Common myeloid progenitor, CD34-positive (primary cell): ENCODE results near the gene ATP8B2.
"Not testable (repeated sequence)": the region's sequence is repeated elsewhere in the genome, so short reads cannot be mapped to it uniquely, and the experiment has no call there.

Experiments
- CTCF ChIA-PET: fragments of 350-600 bp; sonication (Branson Sonifier 250); formaldehyde crosslinking; loops from one replicate; lab custom pipeline; 2021; ENCODE audit warnings: antibody characterized with exemption; lab: Charles Lee
- POLR2A ChIA-PET: fragments of 350-600 bp; sonication (Branson Sonifier 250); formaldehyde crosslinking; loops from one replicate; lab custom pipeline; 2021; ENCODE audit warnings: antibody characterized with exemption; lab: Charles Lee
- DNase-seq, 3 donors: peaks; one replicate each; pipeline versions ENCODE4 v3.0.0 to v3.0.0-alpha.2; 2013
- H3K27ac ChIP-seq, 2 experiments: 1 replicate in 1 of 2; 2 replicates in 1 of 2; pipeline ENCODE4 v1.7.0; 2013; ENCODE audit warnings: inconsistent platforms in 2 of 2, low read length in 2 of 2, mild to moderate bottlenecking in 2 of 2, low read depth in 1 of 2, moderate library complexity in 1 of 2; ENCODE audit not compliant: severe bottlenecking in 2 of 2, insufficient read depth in 1 of 2, poor library complexity in 1 of 2
- H3K27me3 ChIP-seq, 5 experiments: replicated peaks in 2 of 5; 1 replicate in 3 of 5; 2 replicates in 2 of 5; pipeline versions ENCODE4 v1.6.1 to v1.7.0; 2013; ENCODE audit warnings: low read length in 4 of 5, mild to moderate bottlenecking in 2 of 5, moderate library complexity in 2 of 5, inconsistent platforms in 1 of 5; ENCODE audit not compliant: insufficient read depth in 5 of 5, control insufficient read depth in 4 of 5
- H3K36me3 ChIP-seq, 4 experiments: 1 replicate in 2 of 4; 2 replicates in 2 of 4; pipeline versions ENCODE4 v1.6.1 to v1.7.0; 2013; ENCODE audit warnings: low read length in 3 of 4, control low read depth in 1 of 4, mild to moderate bottlenecking in 1 of 4; ENCODE audit not compliant: control insufficient read depth in 4 of 4, insufficient read depth in 4 of 4
- H3K4me1 ChIP-seq, 4 experiments: 1 replicate in 3 of 4; 2 replicates in 1 of 4; pipeline versions ENCODE4 v1.6.1 to v1.7.1; 2013; ENCODE audit warnings: low read length in 3 of 4, mild to moderate bottlenecking in 3 of 4, control low read depth in 1 of 4, inconsistent platforms in 1 of 4, moderate library complexity in 1 of 4; ENCODE audit not compliant: control insufficient read depth in 4 of 4, insufficient read depth in 4 of 4; ENCODE audit errors: control extremely low read depth in 1 of 4
- H3K4me3 ChIP-seq, 7 experiments: 1 replicate in 4 of 7; 2 replicates in 3 of 7; pipeline versions ENCODE4 v1.5.1 to v1.7.0; 2013; ENCODE audit warnings: mild to moderate bottlenecking in 7 of 7, low read length in 6 of 7, moderate library complexity in 6 of 7, inconsistent platforms in 2 of 7, low read depth in 2 of 7, control low read depth in 1 of 7; ENCODE audit not compliant: insufficient read depth in 4 of 7, control insufficient read depth in 1 of 7; ENCODE audit errors: extremely low read depth in 1 of 7
- H3K9me3 ChIP-seq, 5 experiments: 1 replicate in 4 of 5; 2 replicates in 1 of 5; pipeline versions ENCODE4 v1.6.1 to v1.7.1; 2013; ENCODE audit warnings: low read length in 4 of 5, mild to moderate bottlenecking in 2 of 5, inconsistent platforms in 1 of 5, low read depth in 1 of 5, moderate library complexity in 1 of 5; ENCODE audit not compliant: control insufficient read depth in 4 of 5, insufficient read depth in 2 of 5; ENCODE audit errors: control extremely low read depth in 1 of 5
- WGBS: methylation state at CpG from one replicate; pipeline ENCODE4 v1.1.5; 2013; ENCODE audit not compliant: insufficient coverage; 5-methylcytosine and 5-hydroxymethylcytosine counted together

ATP8B2 gene

GRCh38 chr1:154301582-154301981, 23.7 kb upstream of the ATP8B2 start:
- DNase-seq, result no peak
- WGBS, result 100% methylated on average over 1 of the region's 1 CpG
- CTCF ChIA-PET, result interaction anchor here (0.9 kb wide), 1 partner anchor 34 kb away, joined by 5 read pairs; no protein-coding TSS in a partner anchor
- no peak overlapping the region for H3K4me3 ChIP-seq
- peaks cover 0 to 1% (median 0%) of the 10 kb centered on the region in 5 experiments for H3K9me3 ChIP-seq
- no peaks in the 10 kb centered on the region for H3K27me3 ChIP-seq
- no peak overlapping the region for H3K27ac ChIP-seq
- POLR2A ChIA-PET, result no interaction called here
- no peaks in the 10 kb centered on the region for H3K4me1 ChIP-seq
- H3K36me3 ChIP-seq, result no peaks in the 10 kb centered on the region

- Histone ChIP-seq H3K27ac (no peak overlapping the region), H3K27me3 (no peaks in the 10 kb centered on the region), H3K9me3 (no peaks in the 10 kb centered on the region), H3K4me3 (no peak overlapping the region), H3K36me3 (no peaks in the 10 kb centered on the region), H3K4me1 (no peaks in the 10 kb centered on the region)
- CTCF ChIA-PET, result interaction anchor here (0.7 to 1.0 kb wide), 4 partner anchors 10 to 31 kb away, joined by 3 to 4 read pairs (median 4); no protein-coding TSS in a partner anchor
- POLR2A ChIA-PET, result no interaction called here
- 93% methylated on average over 8 of the region's 9 CpGs for WGBS
- no peak for DNase-seq
Observed at GRCh38 chr1:154304664-154305337, 20.5 kb upstream of the ATP8B2 start.

GRCh38 chr1:154306151-154306550, 19.2 kb upstream of the ATP8B2 start:
- H3K36me3 ChIP-seq, result no peaks in the 10 kb centered on the region
- H3K27me3 ChIP-seq, result no peaks in the 10 kb centered on the region
- no peak overlapping the region for H3K27ac ChIP-seq
- ChIA-PET POLR2A (no interaction called here), CTCF (interaction anchor here (1.0 to 1.3 kb wide), 2 partner anchors 14 to 17 kb away, joined by 3 read pairs; no protein-coding TSS in a partner anchor)
- H3K4me1 ChIP-seq, result no peaks in the 10 kb centered on the region
- WGBS, result 96% methylated on average over 3 of the region's 3 CpGs
- no peak overlapping the region for H3K4me3 ChIP-seq
- H3K9me3 ChIP-seq, result no peaks in the 10 kb centered on the region
- DNase-seq, result no peak

- POLR2A ChIA-PET, result not testable (repeated sequence)
- WGBS, result 53% methylated on average over 3 of the region's 4 CpGs
Observed at GRCh38 chr1:154307670-154308270, 17.6 kb upstream of the ATP8B2 start.

GRCh38 chr1:154309136-154309535, 16.2 kb upstream of the ATP8B2 start:
- whole genome bisulfite sequencing, result 92% methylated on average over 2 of the region's 7 CpGs
- H3K27me3 ChIP-seq, CTCF ChIA-PET, H3K4me1 ChIP-seq, H3K27ac ChIP-seq, DNase-seq, H3K4me3 ChIP-seq, H3K36me3 ChIP-seq, POLR2A ChIA-PET, H3K9me3 ChIP-seq: not testable (repeated sequence)

More at GRCh38 chr1:154307670-154308270, 17.6 kb upstream of the ATP8B2 start:
- H3K27me3 ChIP-seq, H3K4me1 ChIP-seq, DNase-seq, CTCF ChIA-PET, H3K4me3 ChIP-seq, H3K9me3 ChIP-seq, H3K36me3 ChIP-seq, H3K27ac ChIP-seq: not testable (repeated sequence)

GRCh38 chr1:154312229-154313065, 12.9 kb upstream of the ATP8B2 start:
- H3K27me3 ChIP-seq, H3K4me1 ChIP-seq, H3K4me3 ChIP-seq, H3K9me3 ChIP-seq, DNase-seq, H3K27ac ChIP-seq, POLR2A ChIA-PET, H3K36me3 ChIP-seq: not testable (repeated sequence)
- 88% methylated on average over 7 of the region's 13 CpGs for WGBS
- CTCF ChIA-PET, result interaction anchor here (4.1 kb wide), 1 partner anchor 11 kb away, joined by 16 read pairs; no protein-coding TSS in a partner anchor

- 96% methylated on average over 9 of the region's 10 CpGs for WGBS
- ChIA-PET POLR2A (no interaction called here), CTCF (interaction anchor here (4.1 kb wide), 1 partner anchor 10 kb away, joined by 16 read pairs; no protein-coding TSS in a partner anchor)
- Histone ChIP-seq H3K27me3 (no peaks in the 10 kb centered on the region), H3K4me1 (no peaks in the 10 kb centered on the region), H3K4me3 (no peak overlapping the region), H3K27ac (no peak overlapping the region), H3K36me3 (no peaks in the 10 kb centered on the region), H3K9me3 (peaks cover 0 to 1% (median 0%) of the 10 kb centered on the region in 5 experiments)
- DNase-seq, result no peak
Observed at GRCh38 chr1:154313066-154313356, 12.3 kb upstream of the ATP8B2 start.
